A549 treated with ZK216348 at 1 μM for 4 hours (cell line): ENCODE data around the gene NDUFS5. TPM values are rescaled to one million over a fixed set of nuclear protein-coding genes. Genes with fewer than 3 reads are reported as not detected.

Experiments
- total RNA-seq: library from RNA; stranded (reverse); fragments of 200-300 nt; extraction: Qiagen RNA extraction; gene quantifications from 5 replicates; pipeline ENCODE4 v1.2.3, GENCODE V29; 2022; ENCODE audit warnings: low read depth

NDUFS5 gene
- total RNA-seq: 372 to 548 TPM (median 442 TPM) in 5 replicates

DNA sequence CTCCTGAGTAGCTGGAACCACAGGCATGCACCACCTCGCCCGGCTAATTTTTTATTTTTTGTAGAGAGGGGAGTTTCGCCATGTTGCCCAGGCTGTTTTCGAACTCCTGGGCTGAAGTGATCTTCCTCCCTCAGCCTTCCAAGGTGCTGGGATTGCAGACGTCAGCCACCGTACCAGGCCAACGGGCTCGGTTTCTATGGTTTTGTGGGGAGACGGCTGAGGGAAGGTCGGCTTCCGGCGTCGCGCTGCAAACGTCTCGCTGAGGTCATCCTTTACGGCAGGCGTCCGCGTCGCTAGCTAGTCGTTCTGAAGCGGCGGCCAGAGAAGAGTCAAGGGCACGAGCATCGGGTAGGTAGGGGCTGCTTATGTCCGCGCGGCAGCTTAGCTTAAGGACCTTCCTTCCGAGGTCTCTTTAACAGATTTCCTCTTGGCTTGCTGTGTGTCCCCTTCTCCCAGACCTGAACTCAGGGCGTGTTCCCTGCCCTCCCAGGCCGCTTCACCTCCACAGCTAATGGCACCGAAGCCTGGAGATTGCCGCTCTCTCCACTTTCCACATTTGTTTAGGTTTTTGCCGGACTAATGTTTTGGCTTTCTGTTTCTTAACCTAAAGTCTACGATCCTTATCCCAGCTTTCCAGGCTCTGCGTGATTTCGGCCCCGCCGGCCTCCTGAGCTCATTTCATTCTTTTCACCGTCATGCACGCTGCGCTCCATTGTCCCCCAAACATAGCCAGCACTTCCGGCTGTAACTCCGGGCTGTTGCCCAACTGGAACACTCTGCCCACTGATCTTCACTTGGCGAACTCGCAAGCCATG is at the start of gene NDUFS5:
Gene NDUFS5 (plus strand): TSS at position 300 of the 815 bp plus-strand sequence. CDS start 2,375 bp downstream, outside the sequence.

DNA sequence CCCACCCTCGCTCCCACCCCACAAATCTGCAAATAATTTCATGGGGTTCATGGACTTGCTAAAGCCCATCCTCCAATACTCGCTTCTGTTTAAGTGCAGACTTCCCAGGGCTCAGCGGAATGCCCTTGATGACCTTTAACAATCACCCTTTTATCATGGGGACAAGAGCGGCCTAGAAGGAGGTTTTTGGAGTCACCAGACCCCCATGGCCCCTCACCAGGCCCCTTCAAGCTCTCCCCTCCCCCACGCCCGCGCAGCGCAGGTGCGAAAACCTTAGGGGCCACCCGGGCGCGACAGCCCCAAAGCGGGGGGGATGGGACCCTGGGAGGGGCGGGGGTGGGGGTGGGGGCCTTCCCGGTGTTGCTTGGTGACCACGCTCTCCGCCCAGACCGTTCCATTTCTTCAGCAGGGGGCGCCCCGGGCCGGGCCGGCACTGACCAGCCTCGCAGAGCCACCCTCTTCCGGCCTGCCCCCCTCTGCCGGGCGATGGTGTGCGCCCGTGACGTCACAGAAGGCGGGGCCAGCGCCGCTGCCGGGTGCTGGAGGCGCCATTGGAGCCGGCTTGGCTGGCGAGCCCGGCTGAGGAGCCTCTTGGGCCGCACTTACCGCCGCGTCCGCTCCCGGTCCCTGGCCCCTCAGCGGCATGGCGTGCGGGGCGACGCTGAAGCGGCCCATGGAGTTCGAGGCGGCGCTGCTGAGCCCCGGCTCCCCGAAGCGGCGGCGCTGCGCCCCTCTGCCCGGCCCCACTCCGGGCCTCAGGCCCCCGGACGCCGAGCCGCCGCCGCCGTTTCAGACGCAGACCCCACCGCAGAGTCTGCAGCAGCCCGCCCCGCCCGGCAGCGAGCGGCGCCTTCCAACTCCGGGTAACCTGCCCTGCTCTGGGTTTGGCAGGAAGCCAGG is 35.2 kb upstream of the NDUFS5 start, which contains the start of gene AKIRIN1:
Gene AKIRIN1 (plus strand): TSS at position 539 of the 900 bp plus-strand sequence. CDS start 105 bp downstream, at position 644.

Other genes with a start within 250 kb of the NDUFS5 start
- gene RRAGC, start 166.6 kb upstream of the NDUFS5 start, total RNA-seq: 22.1 to 35.0 TPM (median 27.4 TPM) in 5 replicates
- 10.8 to 31.1 TPM (median 17.9 TPM) in 5 replicates for gene MYCBP, start 153.0 kb upstream of the NDUFS5 start, total RNA-seq
- gene GJA9, start 144.8 kb upstream of the NDUFS5 start, total RNA-seq: not detected in 5 replicates
- gene RHBDL2, start 84.5 kb upstream of the NDUFS5 start, total RNA-seq: 1.0 to 2.5 TPM (median 2.1 TPM) in 5 replicates
- gene AKIRIN1, start 35.1 kb upstream of the NDUFS5 start, total RNA-seq: 34.9 to 52.6 TPM (median 43.4 TPM) in 5 replicates
- gene MACF1, start 178.3 kb downstream of the NDUFS5 start, total RNA-seq: 40.5 to 48.6 TPM (median 43.2 TPM) in 5 replicates